ENCODE results near the gene ZC3H12A.
"Not testable (repeated sequence)": the region's sequence is repeated elsewhere in the genome, so short reads cannot be mapped to it uniquely, and the experiment has no call there.

The ZC3H12A gene

DNA sequence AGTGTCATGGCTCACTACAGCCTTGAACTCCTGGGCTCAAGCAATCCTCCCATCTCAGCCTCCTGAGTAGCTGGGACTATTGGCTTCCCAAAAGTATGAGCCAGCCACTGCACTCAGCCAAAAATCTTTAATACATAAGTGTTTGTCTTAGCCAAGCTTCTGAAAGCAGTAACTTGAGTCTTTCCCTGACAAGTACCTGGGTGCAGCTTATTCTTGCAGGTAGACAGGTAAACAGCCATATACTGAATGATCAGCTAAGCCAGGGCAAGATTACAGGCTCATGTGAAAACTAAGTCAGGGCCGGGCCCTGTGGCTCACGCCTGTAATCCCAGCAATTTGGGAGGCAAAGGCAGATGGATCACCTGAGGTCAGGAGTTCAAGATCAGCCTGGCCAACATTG lies 32.4 kb downstream of the ZC3H12A start:
- no peak for DNase-seq

GRCh38 chr1:37509181-37509580 lies 34.8 kb downstream of the ZC3H12A start:
- DNase-seq = peak; percentile 68 to 76

DNA sequence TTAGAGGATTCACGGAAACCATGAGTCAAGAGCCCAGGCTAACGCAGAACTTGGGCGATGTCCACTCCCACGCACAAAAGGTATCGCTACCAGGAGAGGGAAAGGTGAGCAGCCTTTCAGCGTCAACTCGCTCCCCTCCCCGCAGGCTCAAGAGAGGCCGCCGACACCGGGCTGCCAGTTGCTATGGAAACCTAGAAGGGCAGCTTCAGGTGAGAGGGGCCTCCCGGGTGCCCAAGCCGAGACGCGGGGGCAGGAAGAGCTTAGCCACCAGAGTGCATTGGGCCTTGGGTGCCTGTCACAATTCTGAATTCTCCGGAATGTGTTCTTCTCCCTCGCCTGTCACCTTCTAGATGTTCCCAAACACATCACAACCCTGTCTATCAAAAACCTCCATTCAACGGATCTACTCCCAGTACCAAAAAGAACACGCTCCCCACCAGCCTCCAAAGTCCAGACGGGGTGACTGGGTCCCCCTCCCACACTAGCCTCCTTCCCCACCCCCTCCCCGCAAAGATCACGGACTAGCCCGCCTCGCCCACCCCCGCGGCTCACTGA lies 39.5 kb downstream of the ZC3H12A start:
- DNase-seq = peak; percentile 9 to 45

- DNase-seq = peak; percentile 80 to 81
These were observed 40.2 kb downstream of the ZC3H12A start, which contains the start of gene MEAF6 for GRCh38 chr1:37514350-37515184. TSS of gene MEAF6 (minus strand) at chr1:37514766. CDS start at chr1:37514746, 20 bp downstream.

GRCh38 chr1:37515185-37516034 lies 41.0 kb downstream of the ZC3H12A start:
- DNase-seq = no peak

DNA sequence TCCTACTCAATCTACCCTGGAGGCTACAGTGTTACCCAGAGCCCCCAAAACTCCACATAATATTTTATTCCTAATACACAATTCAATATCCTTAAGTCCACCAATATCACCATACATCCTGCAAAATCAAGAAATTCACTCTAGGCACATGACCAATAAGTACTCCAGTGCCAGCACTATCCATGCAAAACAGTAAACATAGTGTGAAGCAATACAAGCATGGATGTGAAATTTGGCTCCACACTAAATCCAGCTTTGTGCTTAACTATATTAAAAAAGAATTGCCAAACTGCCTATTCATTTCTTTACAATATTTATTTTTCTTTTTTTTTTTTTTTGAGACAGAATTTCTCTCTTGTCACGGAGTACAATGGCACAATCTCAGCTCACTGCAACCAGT lies 43.2 kb downstream of the ZC3H12A start:
- no peak for DNase-seq

DNA sequence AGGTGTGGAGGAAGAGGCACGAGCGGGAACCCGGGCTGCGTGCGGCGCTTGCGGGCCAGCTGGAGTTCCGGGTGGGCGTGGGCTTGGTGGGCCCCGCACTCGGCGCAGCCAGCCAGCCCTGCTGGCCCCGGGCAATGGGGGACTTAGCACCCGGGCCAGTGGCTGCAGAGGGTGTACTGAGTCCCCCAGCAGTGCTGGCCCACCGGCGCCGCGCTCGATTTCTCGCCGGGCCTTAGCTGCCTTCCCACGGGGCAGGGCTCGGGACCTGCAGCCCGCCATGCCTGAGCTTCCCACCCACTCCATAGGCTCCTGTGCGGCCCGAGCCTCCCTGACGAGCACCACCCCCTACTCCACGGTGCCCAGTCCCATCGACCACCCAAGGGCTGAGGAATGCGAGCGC lies 43.9 kb downstream of the ZC3H12A start:
- DNase-seq = not testable (repeated sequence)

DNA sequence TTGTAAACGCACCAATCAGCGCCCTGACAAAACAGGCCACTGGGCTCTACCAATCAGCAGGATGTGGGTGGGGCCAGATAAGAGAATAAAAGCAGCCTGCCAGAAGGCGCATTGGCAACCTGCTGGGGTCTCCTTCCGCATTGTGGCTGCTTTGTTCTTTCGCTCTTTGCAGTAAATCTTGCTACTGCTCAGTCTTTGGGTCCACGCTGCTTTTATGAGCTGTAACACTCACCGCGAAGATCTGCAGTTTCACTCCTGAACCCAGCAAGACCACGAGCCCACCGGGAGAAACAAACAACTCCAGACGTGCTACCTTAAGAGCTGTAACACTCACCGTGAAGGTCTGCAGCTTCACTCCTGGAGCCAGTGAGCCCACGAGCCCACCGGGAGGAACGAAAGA lies 44.5 kb downstream of the ZC3H12A start:
- peak in 1 of 2 experiments; percentile 3 for DNase-seq

DNA sequence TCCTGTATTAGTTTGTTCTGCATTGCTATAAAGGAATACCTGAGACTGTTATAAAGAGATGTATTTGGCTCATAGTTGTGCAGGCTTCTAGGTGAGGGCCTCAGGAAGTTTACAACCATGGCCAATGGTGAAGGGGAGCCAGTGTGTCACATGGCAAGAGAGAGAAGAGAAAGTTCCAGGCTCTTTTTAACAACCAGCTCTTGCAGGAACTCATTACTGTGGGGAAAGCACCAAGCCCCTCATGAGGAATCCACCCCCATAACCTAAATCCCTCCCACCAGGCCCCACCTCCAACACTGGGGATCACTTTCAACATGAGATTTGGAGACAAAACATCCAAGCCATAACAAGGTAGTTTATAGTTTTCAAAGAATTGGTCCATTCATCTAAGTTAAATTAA lies 45.2 kb downstream of the ZC3H12A start:
- no peak for DNase-seq

DNA sequence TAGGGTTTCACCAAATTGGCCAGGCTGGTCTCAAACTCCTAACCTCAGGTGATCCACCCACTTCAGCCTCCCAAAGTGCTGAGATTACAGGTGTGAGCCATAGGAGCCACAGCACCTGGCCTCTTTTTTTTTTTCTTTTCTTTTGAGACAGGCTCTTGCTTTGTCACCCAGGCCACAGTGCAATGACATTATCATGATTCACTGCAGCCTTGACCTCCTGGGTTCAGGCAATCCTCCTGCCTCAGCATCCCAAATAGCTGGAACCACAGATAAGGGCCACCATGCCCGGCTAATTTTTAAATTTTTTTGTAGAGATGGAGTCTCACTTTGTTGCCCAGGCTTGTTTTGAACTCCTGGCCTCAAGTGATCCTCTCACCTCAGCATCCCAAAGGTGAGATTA lies 55.5 kb downstream of the ZC3H12A start:
- DNase-seq = not testable (repeated sequence)

DNA sequence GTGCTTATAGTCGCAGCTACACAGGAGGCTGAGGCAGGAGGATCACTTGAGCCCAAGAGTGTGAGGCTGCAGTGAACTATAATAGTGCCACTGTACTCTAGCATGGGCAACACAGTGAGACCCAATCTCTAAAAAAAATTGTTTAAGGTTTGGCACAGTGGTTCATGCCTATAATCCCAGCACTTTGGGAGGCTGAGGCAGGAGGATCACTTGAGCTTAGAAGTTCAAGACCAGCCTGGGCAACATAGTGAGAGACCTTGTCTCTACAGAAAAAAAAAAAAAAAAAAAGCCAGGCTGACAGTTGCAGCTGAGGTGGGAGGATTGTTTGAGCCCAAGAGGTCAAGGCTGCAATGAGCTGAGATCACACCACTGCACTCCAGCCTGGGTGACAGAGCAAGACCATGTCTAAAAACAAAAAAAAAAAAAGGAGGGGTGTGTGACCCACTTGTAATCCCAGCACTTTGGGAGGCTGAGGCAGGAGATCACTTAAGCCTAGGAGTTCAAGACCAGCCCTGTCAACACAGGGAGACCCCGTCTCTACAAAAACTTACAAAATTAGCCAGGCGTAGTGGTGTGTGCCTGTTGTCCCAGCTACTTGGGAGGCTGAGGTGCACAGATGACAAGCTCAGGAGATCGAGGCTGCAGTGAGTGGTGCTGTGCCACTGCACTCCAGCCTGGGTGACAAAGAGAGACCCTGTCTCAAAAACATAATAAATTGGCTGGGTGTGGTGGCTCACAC lies 58.2 kb downstream of the ZC3H12A start:
- DNase-seq = not testable (repeated sequence)

GRCh38 chr1:37533317-37534093 lies 59.1 kb downstream of the ZC3H12A start:
- no peak for DNase-seq

Measured in Kasumi-1 (cell line).